ENCODE data around the gene LRWD1. TPM values are rescaled to one million over a fixed set of nuclear protein-coding genes. Genes with fewer than 3 reads are reported as not detected.
"Not testable (repeated sequence)": the region's sequence is repeated elsewhere in the genome, so short reads cannot be mapped to it uniquely, and the experiment has no call there.

The LRWD1 gene
- total RNA-seq, 2 experiments from 2014 or later = 16.4 to 20.0 TPM

GRCh38 chr7:102445674-102446071, 19.1 kb upstream of the LRWD1 start:
- Mint-ChIP-seq H3K27me3 (no peaks in the 10 kb centered on the region), H3K4me3 (no peak overlapping the region), H3K36me3 (peaks cover 9% of the 10 kb centered on the region), H3K9me3 (no peaks in the 10 kb centered on the region), H3K27ac (no peak overlapping the region), H3K4me1 (ENCODE audit: low read depth) (peaks cover 4% of the 10 kb centered on the region)
- DNase-seq = no peak
- CTCF ChIA-PET = interaction anchor here (1.1 kb wide), 1 partner anchor 21 kb away, joined by 3 read pairs; no protein-coding TSS in a partner anchor
- POLR2A ChIA-PET = no interaction called here
- intact Hi-C loops (cut with micrococcal nuclease) = no loop called here

- Mint-ChIP-seq H3K9me3 (no peaks in the 10 kb centered on the region), H3K4me3 (no peak overlapping the region), H3K27me3 (no peaks in the 10 kb centered on the region), H3K27ac (no peak overlapping the region), H3K4me1 (ENCODE audit: low read depth) (peaks cover 4% of the 10 kb centered on the region), H3K36me3 (peaks cover 7% of the 10 kb centered on the region)
- ChIA-PET POLR2A (no interaction called here), CTCF (interaction anchor here (1.0 to 1.1 kb wide), 2 partner anchors 20 to 42 kb away, joined by 3 read pairs; no protein-coding TSS in a partner anchor)
- intact Hi-C loops (cut with micrococcal nuclease) = no loop called here
- DNase-seq = no peak
Observed at GRCh38 chr7:102446387-102447156, 18.2 kb upstream of the LRWD1 start.

GRCh38 chr7:102447311-102447710, 17.5 kb upstream of the LRWD1 start:
- H3K9me3 Mint-ChIP-seq = no peaks in the 10 kb centered on the region
- POLR2A ChIA-PET = no interaction called here

GRCh38 chr7:102449136-102449535, 15.6 kb upstream of the LRWD1 start:
- ChIA-PET POLR2A (interaction anchor here (0.6 kb wide), 1 partner anchor 23 kb away, joined by 4 read pairs; no protein-coding TSS in a partner anchor), CTCF (interaction anchor here (1.2 to 3.6 kb wide), 6 partner anchors 14 to 44 kb away, joined by 3 to 26 read pairs (median 12); no protein-coding TSS in a partner anchor)
- no peaks in the 10 kb centered on the region for H3K27me3 Mint-ChIP-seq
- peaks cover 4% of the 10 kb centered on the region for H3K4me1 Mint-ChIP-seq (ENCODE audit: low read depth)
- no peak overlapping the region for H3K27ac Mint-ChIP-seq
- DNase-seq = no peak
- intact Hi-C loops (cut with micrococcal nuclease) = no loop called here
- H3K36me3 Mint-ChIP-seq = peaks cover 3% of the 10 kb centered on the region
- no peak overlapping the region for H3K4me3 Mint-ChIP-seq
- no peaks in the 10 kb centered on the region for H3K9me3 Mint-ChIP-seq

More at GRCh38 chr7:102447311-102447710, 17.5 kb upstream of the LRWD1 start:
- CTCF ChIA-PET = interaction anchor here (1.0 to 3.6 kb wide), 2 partner anchors 42 to 43 kb away, joined by 3 to 26 read pairs; no protein-coding TSS in a partner anchor
- no peak overlapping the region for H3K4me3 Mint-ChIP-seq
- H3K27me3 Mint-ChIP-seq = no peaks in the 10 kb centered on the region
- peaks cover 3% of the 10 kb centered on the region for H3K36me3 Mint-ChIP-seq
- intact Hi-C loops (cut with micrococcal nuclease) = no loop called here
- no peak for DNase-seq
- no peak overlapping the region for H3K27ac Mint-ChIP-seq
- H3K4me1 Mint-ChIP-seq (ENCODE audit: low read depth) = peaks cover 4% of the 10 kb centered on the region

- ChIA-PET CTCF (interaction anchor here (0.6 to 3.6 kb wide), 11 partner anchors 14 to 170 kb away, joined by 3 to 26 read pairs (median 4); partner anchors contain the start of gene SH2B2), POLR2A (interaction anchor here (1.2 kb wide), 1 partner anchor 23 kb away, joined by 3 read pairs; no protein-coding TSS in a partner anchor)
- peak; percentile 73 for DNase-seq
- intact Hi-C loops (cut with micrococcal nuclease) = loop anchor here (1.0 to 2.0 kb wide), 2 partner anchors 38 to 45 kb away; no protein-coding TSS in a partner anchor
- Mint-ChIP-seq H3K4me3 (no peak overlapping the region), H3K9me3 (no peaks in the 10 kb centered on the region), H3K27ac (no peak overlapping the region), H3K27me3 (no peaks in the 10 kb centered on the region), H3K4me1 (ENCODE audit: low read depth) (peaks cover 4% of the 10 kb centered on the region), H3K36me3 (no peaks in the 10 kb centered on the region)
Observed at GRCh38 chr7:102450242-102450641, 14.5 kb upstream of the LRWD1 start.

GRCh38 chr7:102451371-102452054, 13.3 kb upstream of the LRWD1 start:
- no peak for DNase-seq
- Mint-ChIP-seq H3K4me3 (no peak overlapping the region), H3K27me3 (no peaks in the 10 kb centered on the region), H3K4me1 (ENCODE audit: low read depth) (peaks cover 4% of the 10 kb centered on the region), H3K27ac (no peak overlapping the region), H3K36me3 (no peaks in the 10 kb centered on the region), H3K9me3 (no peaks in the 10 kb centered on the region)
- CTCF ChIA-PET = interaction anchor here (1.0 to 2.0 kb wide), 3 partner anchors 17 to 47 kb away, joined by 3 to 8 read pairs (median 4); no protein-coding TSS in a partner anchor
- intact Hi-C loops (cut with micrococcal nuclease) = loop anchor here (2.0 kb wide), 1 partner anchor 47 kb away; no protein-coding TSS in a partner anchor
- POLR2A ChIA-PET = no interaction called here

- Mint-ChIP-seq H3K27me3 (no peaks in the 10 kb centered on the region), H3K4me1 (ENCODE audit: low read depth) (peaks cover 4% of the 10 kb centered on the region), H3K9me3 (no peaks in the 10 kb centered on the region), H3K36me3 (no peaks in the 10 kb centered on the region), H3K27ac (no peak overlapping the region), H3K4me3 (no peak overlapping the region)
- POLR2A ChIA-PET = no interaction called here
- no peak for DNase-seq
- CTCF ChIA-PET = interaction anchor here (1.0 to 2.0 kb wide), 4 partner anchors 12 to 48 kb away, joined by 3 to 8 read pairs (median 4); partner anchors contain the start of genes ALKBH4 and LRWD1
- intact Hi-C loops (cut with micrococcal nuclease) = no loop called here
Observed at GRCh38 chr7:102452451-102452850, 12.3 kb upstream of the LRWD1 start.

GRCh38 chr7:102453319-102453718, 11.5 kb upstream of the LRWD1 start:
- ChIA-PET CTCF (interaction anchor here (1.2 to 2.0 kb wide), 2 partner anchors 11 to 41 kb away, joined by 3 to 4 read pairs; partner anchors contain the start of genes ALKBH4 and LRWD1), POLR2A (no interaction called here)
- Mint-ChIP-seq H3K9me3 (no peaks in the 10 kb centered on the region), H3K36me3 (no peaks in the 10 kb centered on the region), H3K27ac (no peak overlapping the region), H3K4me1 (ENCODE audit: low read depth) (peaks cover 4% of the 10 kb centered on the region), H3K4me3 (no peak overlapping the region), H3K27me3 (no peaks in the 10 kb centered on the region)
- DNase-seq = no peak
- intact Hi-C loops (cut with micrococcal nuclease) = no loop called here

- Mint-ChIP-seq H3K4me3 (no peak overlapping the region), H3K36me3 (no peaks in the 10 kb centered on the region), H3K4me1 (ENCODE audit: low read depth) (peaks cover 4% of the 10 kb centered on the region), H3K27me3 (no peaks in the 10 kb centered on the region), H3K9me3 (no peaks in the 10 kb centered on the region), H3K27ac (no peak overlapping the region)
- ChIA-PET POLR2A (interaction anchor here (0.7 kb wide), 1 partner anchor 39 kb away, joined by 3 read pairs; no protein-coding TSS in a partner anchor), CTCF (no interaction called here)
- intact Hi-C loops (cut with micrococcal nuclease) = no loop called here
- no peak for DNase-seq
Observed at GRCh38 chr7:102454468-102454867, 10.3 kb upstream of the LRWD1 start.

GRCh38 chr7:102454932-102455331, 9.9 kb upstream of the LRWD1 start:
- H3K4me1 Mint-ChIP-seq (ENCODE audit: low read depth); H3K4me3 Mint-ChIP-seq; H3K36me3 Mint-ChIP-seq; H3K27ac Mint-ChIP-seq; DNase-seq; intact Hi-C loops (cut with micrococcal nuclease); CTCF ChIA-PET; H3K9me3 Mint-ChIP-seq; H3K27me3 Mint-ChIP-seq: not testable (repeated sequence)
- POLR2A ChIA-PET = interaction anchor here (1.8 kb wide), 1 partner anchor 10 kb away, joined by 7 read pairs; the partner anchor contains the start of genes ALKBH4 and LRWD1

GRCh38 chr7:102455596-102455995, 9.2 kb upstream of the LRWD1 start:
- no peak overlapping the region for H3K27ac Mint-ChIP-seq
- H3K4me3 Mint-ChIP-seq = no peak overlapping the region
- no peaks in the 10 kb centered on the region for H3K4me1 Mint-ChIP-seq (ENCODE audit: low read depth)
- H3K9me3 Mint-ChIP-seq = no peaks in the 10 kb centered on the region
- no peaks in the 10 kb centered on the region for H3K36me3 Mint-ChIP-seq
- POLR2A ChIA-PET = interaction anchor here (1.8 kb wide), 1 partner anchor 9 kb away, joined by 7 read pairs; the partner anchor contains the start of genes ALKBH4 and LRWD1
- no peaks in the 10 kb centered on the region for H3K27me3 Mint-ChIP-seq
- intact Hi-C loops (cut with micrococcal nuclease) = no loop called here
- no peak for DNase-seq
- CTCF ChIA-PET = no interaction called here

GRCh38 chr7:102456327-102456726, 8.5 kb upstream of the LRWD1 start:
- H3K9me3 Mint-ChIP-seq = no peaks in the 10 kb centered on the region
- DNase-seq = no peak
- no peaks in the 10 kb centered on the region for H3K27me3 Mint-ChIP-seq
- no peak overlapping the region for H3K4me3 Mint-ChIP-seq
- H3K36me3 Mint-ChIP-seq = no peaks in the 10 kb centered on the region
- H3K27ac Mint-ChIP-seq = no peak overlapping the region
- ChIA-PET CTCF (interaction anchor here (1.1 to 1.9 kb wide), 2 partner anchors 11 to 51 kb away, joined by 5 read pairs; no protein-coding TSS in a partner anchor), POLR2A (interaction anchor here (0.5 to 1.8 kb wide), 2 partner anchors 8 to 600 kb away, joined by 3 to 7 read pairs; partner anchors contain the start of genes ALKBH4 and LRWD1)
- no peaks in the 10 kb centered on the region for H3K4me1 Mint-ChIP-seq (ENCODE audit: low read depth)
- intact Hi-C loops (cut with micrococcal nuclease) = no loop called here

All from activated CD4-positive, alpha-beta memory T cell treated with anti-CD3 and anti-CD28 coated beads for 36 hours (primary cell).